Stimulated activated effector memory CD8-positive, alpha-beta T cell treated with anti-CD3 and anti-CD28 coated beads, Interleukin-12 subunit alpha, Interleukin-12 subunit beta, amount 100 ng/mL, for 72 hours (primary cell): Measurements from ENCODE around the gene FOXN3.

ENCODE experiments used
- ATAC-seq: fragments of 150-1000 bp; cut with Tn5 transposase; 2 replicates; pipeline ENCODE4 v1.10.0; 2021
- DNase-seq, 2 donors: peaks; one replicate each; pipeline ENCODE4 v3.0.0; 2021 to 2022; ENCODE audit warnings: low spot score in 2 of 2
- H3K27ac Mint-ChIP-seq: one replicate; pipeline ENCODE4 v1.8.0; 2022; ENCODE audit warnings: mild to moderate bottlenecking, mixed read lengths
- H3K36me3 Mint-ChIP-seq: one replicate; pipeline ENCODE4 v1.8.0; 2022; ENCODE audit warnings: mild to moderate bottlenecking, mixed read lengths
- H3K4me1 Mint-ChIP-seq: one replicate; pipeline ENCODE4 v1.8.0; 2022; ENCODE audit warnings: mixed read lengths
- H3K4me3 Mint-ChIP-seq: one replicate; pipeline ENCODE4 v1.8.0; 2022; ENCODE audit warnings: mild to moderate bottlenecking, mixed read lengths
- H3K9me3 Mint-ChIP-seq: one replicate; pipeline ENCODE4 v1.8.0; 2022; ENCODE audit warnings: mixed read lengths

Gene FOXN3

DNA sequence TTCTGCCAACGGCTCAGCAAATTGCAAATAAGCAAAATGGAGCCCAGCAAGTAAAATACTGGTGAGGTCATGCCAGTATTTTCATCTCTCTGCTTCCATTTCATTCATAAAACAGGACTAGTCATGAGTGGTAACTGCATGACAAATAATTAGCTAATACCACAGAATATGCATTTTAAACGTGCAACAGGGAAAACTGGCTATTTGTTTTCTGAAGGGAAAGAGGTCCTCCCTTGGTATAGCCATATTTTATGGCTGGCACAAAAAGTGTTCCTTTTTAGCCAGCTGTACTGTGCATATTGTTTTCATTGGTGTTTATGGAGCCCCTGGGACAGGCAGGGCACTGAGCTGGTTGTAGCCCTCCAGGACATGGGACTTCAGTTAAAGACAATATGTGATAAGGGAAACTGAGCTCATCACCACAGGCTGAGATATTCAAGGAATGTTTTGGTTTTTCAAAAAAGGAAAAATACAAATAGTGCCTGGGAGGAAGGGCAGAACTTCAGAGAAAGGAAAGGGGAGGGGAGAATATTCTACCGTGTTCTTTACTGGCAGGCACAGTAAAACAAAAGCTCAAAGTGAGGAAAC is 26.1 kb upstream of the FOXN3 start:
- Mint-ChIP-seq H3K27ac (peak overlapping the region; percentile 85), H3K9me3 (no peaks in the 10 kb centered on the region), H3K4me3 (peak overlapping the region; percentile 41), H3K36me3 (peaks cover 6% of the 10 kb centered on the region), H3K4me1 (peaks cover 66% of the 10 kb centered on the region)
- ATAC-seq, result no peak
- DNase-seq, result no peak

DNA sequence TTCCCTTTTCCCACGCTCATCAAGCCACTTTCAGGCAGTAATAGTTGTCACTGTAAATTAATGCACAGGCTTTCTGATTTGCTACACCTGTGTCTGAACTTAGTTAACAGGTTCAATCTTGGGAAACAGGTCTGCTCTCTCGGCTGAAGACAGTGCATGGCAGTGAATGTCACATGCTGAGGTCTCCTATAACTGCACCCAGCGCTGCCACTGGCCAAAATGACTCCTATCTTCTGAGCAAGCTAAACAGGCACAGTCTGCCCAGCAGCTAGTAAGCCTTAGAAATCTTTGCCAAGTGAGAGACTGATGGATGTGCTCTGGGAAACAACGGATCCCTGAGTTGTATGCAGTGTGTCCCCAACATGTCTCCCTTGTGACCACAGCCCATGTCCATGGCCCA is 25.2 kb upstream of the FOXN3 start:
- H3K27ac Mint-ChIP-seq, result peak overlapping the region; percentile 85
- DNase-seq (no peak), ATAC-seq (no peak)
- no peaks in the 10 kb centered on the region for H3K9me3 Mint-ChIP-seq
- H3K4me1 Mint-ChIP-seq, result peaks cover 63% of the 10 kb centered on the region
- peaks cover 6% of the 10 kb centered on the region for H3K36me3 Mint-ChIP-seq
- no peak overlapping the region for H3K4me3 Mint-ChIP-seq

- Mint-ChIP-seq H3K4me1 (peaks cover 65% of the 10 kb centered on the region), H3K4me3 (no peak overlapping the region), H3K36me3 (peaks cover 6% of the 10 kb centered on the region), H3K9me3 (no peaks in the 10 kb centered on the region), H3K27ac (peak overlapping the region; percentile 15)
- DNase-seq, result no peak
- no peak for ATAC-seq
Measured at GRCh38 chr14:89440986-89441909, 24.2 kb upstream of the FOXN3 start.

- no peak for DNase-seq
- ATAC-seq, result no peak
- peaks cover 12% of the 10 kb centered on the region for H3K36me3 Mint-ChIP-seq
- H3K9me3 Mint-ChIP-seq, result no peaks in the 10 kb centered on the region
- peak overlapping the region; percentile 87 for H3K27ac Mint-ChIP-seq
- no peak overlapping the region for H3K4me3 Mint-ChIP-seq
- peaks cover 66% of the 10 kb centered on the region for H3K4me1 Mint-ChIP-seq
Measured at GRCh38 chr14:89435892-89436656, 19.0 kb upstream of the FOXN3 start.

DNA sequence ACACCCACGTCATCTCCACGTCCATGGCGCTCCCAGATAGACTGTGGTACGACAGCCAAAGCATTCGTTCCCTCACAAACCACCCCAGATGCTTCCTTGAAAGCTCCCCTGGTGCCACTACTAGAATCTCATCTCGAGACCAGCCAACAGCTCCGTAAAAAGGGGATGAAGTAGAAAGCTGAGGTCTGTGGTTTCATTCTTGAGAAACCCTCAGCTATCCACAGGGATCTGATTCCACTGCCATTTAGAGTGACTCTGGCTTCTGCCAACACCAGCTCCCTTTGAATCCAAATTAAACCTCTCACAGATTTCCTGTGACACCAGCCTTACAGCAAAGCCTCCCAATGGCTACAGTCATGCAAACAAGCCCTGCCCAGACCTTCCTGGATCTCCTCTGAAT is 18.5 kb upstream of the FOXN3 start:
- Mint-ChIP-seq H3K27ac (peak overlapping the region; percentile 87), H3K36me3 (peaks cover 18% of the 10 kb centered on the region)

GRCh38 chr14:89432226-89432625 is 15.2 kb upstream of the FOXN3 start:
- Mint-ChIP-seq H3K4me3 (peak overlapping the region; percentile 1), H3K9me3 (no peaks in the 10 kb centered on the region), H3K36me3 (peaks cover 26% of the 10 kb centered on the region), H3K4me1 (peaks cover 74% of the 10 kb centered on the region), H3K27ac (no peak overlapping the region)
- DNase-seq, result no peak
- no peak for ATAC-seq

More for the DNA sequence above, 18.5 kb upstream of the FOXN3 start:
- H3K4me3 Mint-ChIP-seq, result no peak overlapping the region
- no peaks in the 10 kb centered on the region for H3K9me3 Mint-ChIP-seq
- H3K4me1 Mint-ChIP-seq, result peaks cover 66% of the 10 kb centered on the region
- ATAC-seq (no peak), DNase-seq (no peak)

- Mint-ChIP-seq H3K27ac (peak overlapping the region; percentile 94), H3K9me3 (no peaks in the 10 kb centered on the region), H3K4me3 (peak overlapping the region; percentile 74), H3K4me1 (peaks cover 66% of the 10 kb centered on the region), H3K36me3 (peaks cover 26% of the 10 kb centered on the region)
- ATAC-seq (peak; percentile 96), DNase-seq (peak; percentile 29 to 74)
Measured at GRCh38 chr14:89430391-89431236, 13.6 kb upstream of the FOXN3 start.

DNA sequence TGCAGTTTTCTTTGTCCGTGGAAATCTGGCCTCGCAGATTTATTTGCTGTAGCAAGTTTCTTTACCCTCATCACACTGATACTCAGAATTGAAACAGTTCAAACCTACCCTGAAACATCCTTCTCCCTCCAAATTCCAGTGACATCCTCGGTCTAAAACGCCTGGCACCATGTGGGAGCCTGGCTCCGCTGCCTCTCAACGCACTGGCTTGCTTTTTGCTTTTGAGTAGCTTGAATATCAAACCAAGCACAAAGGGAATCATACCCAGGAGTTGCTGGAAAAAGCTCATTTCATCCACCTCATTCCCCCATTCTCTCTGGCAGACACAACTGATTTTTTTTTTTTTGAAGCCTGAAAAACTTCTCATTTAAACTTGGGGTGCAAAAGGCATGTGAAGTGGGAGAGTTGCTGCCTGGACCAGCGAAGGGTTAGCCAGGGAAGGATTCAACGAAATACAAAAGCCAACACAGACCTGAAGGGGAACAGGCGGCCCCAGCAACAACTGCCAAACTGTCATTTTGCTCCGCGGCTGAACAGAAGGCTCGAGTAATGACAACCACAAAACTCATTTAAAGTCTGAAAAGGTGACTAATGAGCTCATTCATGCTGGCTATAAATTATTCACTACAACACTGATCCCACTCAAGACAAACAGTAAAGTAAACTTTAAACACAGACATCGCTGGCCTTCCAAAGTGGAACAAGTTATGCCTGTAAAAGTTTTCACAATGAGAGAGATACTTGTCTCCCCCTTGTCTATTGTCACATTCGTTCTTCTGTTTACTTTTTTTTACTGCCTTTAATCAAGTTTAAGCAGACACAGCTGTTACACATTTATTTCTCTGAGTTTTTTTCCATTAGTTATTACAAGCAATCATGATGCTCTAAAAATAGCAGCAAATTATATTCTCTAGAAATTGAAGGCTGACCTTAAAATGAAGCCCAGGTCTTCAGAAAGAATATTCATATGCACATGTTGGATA is 12.5 kb upstream of the FOXN3 start:
- H3K4me3 Mint-ChIP-seq, result peak overlapping the region; percentile 74
- ATAC-seq, result peak; percentile 76
- H3K4me1 Mint-ChIP-seq, result peaks cover 55% of the 10 kb centered on the region
- H3K27ac Mint-ChIP-seq, result peak overlapping the region; percentile 94
- H3K36me3 Mint-ChIP-seq, result peaks cover 23% of the 10 kb centered on the region
- H3K9me3 Mint-ChIP-seq, result no peaks in the 10 kb centered on the region
- DNase-seq, result peak; percentile 34 to 73

GRCh38 chr14:89428546-89429198 is 11.6 kb upstream of the FOXN3 start:
- DNase-seq, result no peak
- peaks cover 23% of the 10 kb centered on the region for H3K36me3 Mint-ChIP-seq
- peak overlapping the region; percentile 94 for H3K27ac Mint-ChIP-seq
- peaks cover 61% of the 10 kb centered on the region for H3K4me1 Mint-ChIP-seq
- no peaks in the 10 kb centered on the region for H3K9me3 Mint-ChIP-seq
- no peak for ATAC-seq
- H3K4me3 Mint-ChIP-seq, result peak overlapping the region; percentile 74

- H3K4me3 Mint-ChIP-seq, result no peak overlapping the region
- H3K9me3 Mint-ChIP-seq, result no peaks in the 10 kb centered on the region
- peaks cover 66% of the 10 kb centered on the region for H3K4me1 Mint-ChIP-seq
Measured at GRCh38 chr14:89428173-89428523, 11.1 kb upstream of the FOXN3 start.

GRCh38 chr14:89427426-89428172 is 10.6 kb upstream of the FOXN3 start:
- no peaks in the 10 kb centered on the region for H3K9me3 Mint-ChIP-seq
- DNase-seq, result no peak
- ATAC-seq, result no peak
- H3K36me3 Mint-ChIP-seq, result peaks cover 20% of the 10 kb centered on the region
- no peak overlapping the region for H3K4me3 Mint-ChIP-seq
- H3K4me1 Mint-ChIP-seq, result peaks cover 68% of the 10 kb centered on the region
- no peak overlapping the region for H3K27ac Mint-ChIP-seq

More at GRCh38 chr14:89428173-89428523, 11.1 kb upstream of the FOXN3 start:
- peaks cover 23% of the 10 kb centered on the region for H3K36me3 Mint-ChIP-seq
- no peak overlapping the region for H3K27ac Mint-ChIP-seq
- DNase-seq (no peak), ATAC-seq (no peak)

DNA sequence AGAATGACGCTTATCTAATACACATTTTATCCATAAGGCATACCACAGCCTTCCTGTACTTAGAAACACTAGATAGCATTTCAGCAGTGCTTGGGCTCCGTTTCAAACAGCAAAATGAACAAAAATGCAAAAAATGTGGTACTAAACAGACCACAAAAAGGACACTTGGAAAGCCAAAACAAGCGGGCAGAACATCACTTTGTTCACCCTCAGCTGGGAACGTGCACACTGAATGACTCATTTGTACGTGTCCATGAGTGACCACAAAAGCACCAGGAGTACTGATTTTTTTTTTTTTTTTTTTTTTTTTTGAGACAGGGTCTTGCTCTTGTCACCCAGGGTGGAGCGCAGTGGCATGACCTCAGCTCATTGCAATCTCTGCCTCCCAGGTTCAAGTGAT is 8.9 kb upstream of the FOXN3 start:
- Mint-ChIP-seq H3K36me3 (peaks cover 13% of the 10 kb centered on the region), H3K27ac (peak overlapping the region; percentile 23), H3K4me3 (no peak overlapping the region), H3K9me3 (no peaks in the 10 kb centered on the region), H3K4me1 (peaks cover 58% of the 10 kb centered on the region)
- ATAC-seq (peak; percentile 3), DNase-seq (no peak)

GRCh38 chr14:89424241-89424640 is 7.2 kb upstream of the FOXN3 start:
- ATAC-seq, result no peak
- H3K36me3 Mint-ChIP-seq, result peaks cover 4% of the 10 kb centered on the region
- H3K27ac Mint-ChIP-seq, result peak overlapping the region; percentile 29
- DNase-seq, result no peak
- H3K4me1 Mint-ChIP-seq, result peaks cover 59% of the 10 kb centered on the region
- H3K4me3 Mint-ChIP-seq, result no peak overlapping the region
- no peaks in the 10 kb centered on the region for H3K9me3 Mint-ChIP-seq
